ENCODE measurements around the gene JAG1.
A peak's percentile ranks its signal among the peaks of the same experiment; 100 is the strongest.

JAG1 gene

DNA sequence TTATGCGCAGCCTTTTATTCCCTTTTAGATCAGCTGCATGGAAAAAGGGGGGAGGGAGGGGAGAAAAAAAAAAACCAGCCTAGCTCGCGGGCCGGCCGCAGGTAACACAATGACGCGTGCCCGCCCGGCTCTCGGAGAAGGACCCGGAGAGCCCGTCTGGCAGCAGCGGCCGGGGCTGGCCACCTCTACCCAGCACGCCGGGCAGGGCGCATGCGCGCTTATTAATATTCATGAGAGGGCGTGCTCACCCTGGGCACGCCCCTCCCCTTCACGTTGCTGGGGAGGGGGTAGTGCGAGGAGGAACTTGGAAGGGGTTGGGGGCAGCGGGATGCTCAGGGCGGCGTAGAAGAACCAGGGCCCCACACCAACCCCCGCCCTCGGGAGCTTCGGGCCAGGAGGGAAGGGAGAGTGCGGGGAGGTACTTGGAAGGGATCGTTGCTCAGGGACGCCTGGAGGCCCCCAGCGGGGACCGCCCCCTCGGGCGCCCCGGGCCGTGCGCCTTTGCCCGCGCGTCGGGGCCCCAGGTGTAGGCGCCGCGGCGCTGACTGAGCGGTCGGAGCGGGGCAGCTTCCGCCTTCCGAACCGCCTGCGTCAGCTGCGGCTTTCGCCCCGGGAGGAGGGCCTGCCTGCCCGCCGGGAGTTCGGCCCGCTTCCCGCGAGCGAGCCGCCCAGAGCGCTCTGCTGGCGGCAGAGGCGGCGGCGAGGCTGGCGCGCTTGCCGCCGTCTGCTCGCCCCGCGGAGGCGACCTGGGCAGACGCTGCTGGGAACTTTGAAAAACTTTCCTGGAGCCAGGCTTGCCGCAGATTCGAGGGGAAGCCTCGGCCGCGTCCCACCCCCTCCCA is at the start of gene JAG1:
Gene JAG1 (minus strand): TSS at position 158 of the 842 bp plus-strand sequence. CDS start 469 bp downstream, outside the sequence.
- peak; percentile 95 for DNase-seq (ENCODE audit: low spot score)

DNA sequence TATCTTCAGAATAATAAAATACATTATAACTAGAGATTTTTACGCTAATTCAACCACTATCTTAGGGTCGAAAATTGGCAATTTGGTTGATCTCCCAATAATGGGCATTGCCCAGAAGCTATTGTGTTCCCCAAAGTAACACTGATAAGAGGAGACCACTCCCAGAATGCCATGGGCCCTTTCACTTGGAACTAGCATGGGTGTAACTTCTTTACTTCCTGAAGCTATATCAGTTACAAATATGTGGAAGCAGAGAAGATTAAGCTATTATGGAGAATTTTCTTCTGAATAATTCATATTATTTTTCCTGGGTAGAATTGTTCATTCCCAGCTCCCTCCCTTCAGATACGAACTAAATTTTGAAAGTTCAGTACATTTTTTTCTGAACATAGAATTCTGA is 48.2 kb upstream of the JAG1 start:
- no peak for DNase-seq (ENCODE audit: low spot score)

DNA sequence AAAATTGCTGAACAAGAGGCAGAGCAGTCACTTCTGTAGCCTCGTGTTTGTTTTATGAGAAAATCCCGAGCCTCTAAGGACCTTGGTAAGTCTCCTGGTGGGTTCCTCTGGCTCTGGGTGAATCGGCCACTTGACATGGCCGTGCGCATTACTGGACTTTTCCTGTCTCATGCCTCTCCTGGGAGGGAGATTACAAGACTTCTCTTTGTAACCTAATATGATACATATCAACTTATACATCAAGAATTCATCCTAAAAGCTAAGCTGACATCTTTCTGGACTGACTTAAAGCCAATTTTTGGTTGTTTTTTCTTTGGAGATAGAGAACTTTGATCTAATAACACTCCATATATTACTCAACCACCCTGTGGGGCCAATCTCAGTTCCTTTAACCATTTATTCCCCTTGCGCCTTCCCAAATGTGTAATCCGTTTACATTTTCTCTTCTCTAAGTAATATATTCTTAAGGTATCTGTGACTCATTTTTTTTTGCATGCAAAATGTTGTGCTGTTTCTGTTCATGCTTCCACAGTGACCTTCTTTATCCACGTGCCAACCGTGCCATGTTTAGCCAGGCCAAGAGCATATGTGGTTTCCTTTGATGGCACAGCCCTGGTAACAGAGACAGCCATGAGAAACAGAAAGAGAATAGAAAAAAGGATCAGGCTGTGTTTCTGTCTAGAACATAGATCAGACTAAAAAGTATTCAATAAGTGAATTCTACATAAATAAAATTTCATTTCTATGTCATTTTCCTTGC is 47.5 kb upstream of the JAG1 start:
- no peak for DNase-seq (ENCODE audit: low spot score)

DNA sequence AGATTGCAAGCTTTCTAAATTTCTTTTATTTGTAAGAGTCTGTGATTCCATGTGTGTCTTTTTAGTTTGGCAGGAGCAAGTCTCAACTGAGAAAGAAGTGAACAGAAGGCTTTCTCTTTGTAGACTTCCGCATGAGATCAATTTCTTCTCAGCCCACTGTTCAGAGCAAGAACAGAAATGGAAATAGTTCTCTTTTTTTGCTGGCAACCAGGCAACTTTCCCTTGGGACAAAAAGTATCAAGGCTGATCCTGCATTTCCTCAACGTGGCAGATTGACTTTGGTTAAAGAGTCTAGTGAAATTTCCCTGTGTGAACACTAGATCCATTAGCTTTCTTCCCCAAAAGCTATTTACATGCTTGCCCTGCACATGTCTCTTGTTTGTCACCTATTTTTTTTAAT is 46.8 kb upstream of the JAG1 start:
- DNase-seq (ENCODE audit: low spot score) = no peak

DNA sequence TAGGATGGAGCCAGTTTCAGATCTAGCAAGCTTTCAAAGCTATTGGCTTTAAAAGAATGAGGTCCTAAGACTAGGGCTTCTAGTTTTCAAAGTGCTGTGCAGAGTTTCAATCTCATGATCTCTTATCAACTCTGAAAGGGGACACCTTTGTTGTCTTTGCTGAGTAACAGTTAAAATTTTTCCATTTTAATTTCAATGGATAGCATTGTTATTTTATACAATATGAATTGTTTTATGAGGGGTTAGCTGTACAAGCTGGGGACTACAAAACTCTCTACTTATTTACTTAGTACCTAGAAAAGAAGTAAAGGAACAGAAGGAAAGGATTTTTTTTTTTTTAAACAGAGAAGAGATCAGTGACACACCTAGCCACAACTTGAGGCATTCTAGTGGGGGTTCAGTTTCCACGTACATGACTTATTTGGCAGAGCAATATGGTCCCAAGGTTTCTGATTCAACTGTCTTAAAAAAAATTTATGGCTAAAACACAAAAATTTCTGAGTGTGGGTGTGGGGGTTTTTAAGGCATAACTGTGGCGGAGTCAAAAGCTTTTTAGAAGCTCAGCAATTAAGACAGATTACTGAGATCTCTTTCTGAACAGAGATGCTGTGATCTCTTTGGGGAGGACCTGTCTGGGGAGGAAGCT is 46.1 kb upstream of the JAG1 start:
- DNase-seq (ENCODE audit: low spot score) = peak; percentile 31

DNA sequence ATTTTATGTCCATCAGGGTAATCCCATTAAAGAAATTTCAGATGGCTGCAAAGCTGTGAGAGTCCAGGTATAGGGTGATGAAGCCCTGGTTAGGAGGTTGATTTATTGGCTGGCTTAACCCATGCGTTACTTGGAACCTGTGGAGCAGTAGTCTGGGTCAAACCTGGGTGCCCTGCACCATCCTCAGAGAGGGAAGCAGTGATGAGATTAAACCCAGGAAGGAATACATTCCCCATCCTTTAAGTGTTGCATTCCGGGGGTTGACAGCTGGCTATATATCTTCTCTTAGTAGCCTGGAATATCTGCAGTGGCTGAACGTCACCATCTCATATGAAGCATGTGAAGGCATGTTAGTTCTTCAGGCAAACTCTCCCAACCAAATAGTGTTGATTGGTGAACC is 44.9 kb upstream of the JAG1 start:
- DNase-seq (ENCODE audit: low spot score) = no peak

DNA sequence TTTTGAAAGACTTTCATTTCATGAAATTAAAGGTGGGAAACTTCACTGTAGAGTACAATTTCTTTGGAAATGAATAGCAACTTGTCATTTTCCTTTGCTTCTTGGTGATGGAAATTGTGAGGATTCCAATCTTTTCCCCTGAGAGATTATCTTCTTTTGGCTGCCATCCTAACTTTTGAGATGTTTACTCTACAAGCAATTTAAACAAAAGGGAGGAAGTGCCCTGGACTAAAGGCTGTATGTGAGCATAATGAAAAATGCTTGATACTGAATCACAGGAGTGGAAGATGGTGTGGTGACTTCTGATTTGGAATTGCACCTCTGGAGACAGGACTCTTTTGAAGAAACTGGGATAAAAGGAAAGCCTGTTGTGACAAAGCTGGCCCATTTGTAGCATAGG is 43.1 kb upstream of the JAG1 start:
- no peak for DNase-seq (ENCODE audit: low spot score)

DNA sequence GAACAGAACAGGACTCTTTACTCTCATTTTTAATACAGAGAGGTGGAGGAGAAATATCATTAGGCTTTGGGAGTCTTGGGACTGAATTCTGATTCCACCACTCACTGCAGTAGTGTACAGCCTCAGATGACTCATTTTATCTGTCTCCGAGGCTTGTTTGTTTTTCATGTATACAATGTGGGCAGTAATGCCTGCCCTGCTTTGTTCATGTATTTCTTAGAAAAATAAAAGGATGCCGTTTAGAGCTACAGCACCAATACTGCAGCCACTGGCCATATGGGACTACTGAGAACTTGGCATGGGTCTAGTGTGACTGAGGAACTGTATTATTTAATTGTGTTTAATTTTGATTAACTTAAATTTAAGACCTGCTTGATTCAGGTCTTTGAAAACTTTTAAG is 41.2 kb upstream of the JAG1 start:
- peak; percentile 62 for DNase-seq (ENCODE audit: low spot score)

DNA sequence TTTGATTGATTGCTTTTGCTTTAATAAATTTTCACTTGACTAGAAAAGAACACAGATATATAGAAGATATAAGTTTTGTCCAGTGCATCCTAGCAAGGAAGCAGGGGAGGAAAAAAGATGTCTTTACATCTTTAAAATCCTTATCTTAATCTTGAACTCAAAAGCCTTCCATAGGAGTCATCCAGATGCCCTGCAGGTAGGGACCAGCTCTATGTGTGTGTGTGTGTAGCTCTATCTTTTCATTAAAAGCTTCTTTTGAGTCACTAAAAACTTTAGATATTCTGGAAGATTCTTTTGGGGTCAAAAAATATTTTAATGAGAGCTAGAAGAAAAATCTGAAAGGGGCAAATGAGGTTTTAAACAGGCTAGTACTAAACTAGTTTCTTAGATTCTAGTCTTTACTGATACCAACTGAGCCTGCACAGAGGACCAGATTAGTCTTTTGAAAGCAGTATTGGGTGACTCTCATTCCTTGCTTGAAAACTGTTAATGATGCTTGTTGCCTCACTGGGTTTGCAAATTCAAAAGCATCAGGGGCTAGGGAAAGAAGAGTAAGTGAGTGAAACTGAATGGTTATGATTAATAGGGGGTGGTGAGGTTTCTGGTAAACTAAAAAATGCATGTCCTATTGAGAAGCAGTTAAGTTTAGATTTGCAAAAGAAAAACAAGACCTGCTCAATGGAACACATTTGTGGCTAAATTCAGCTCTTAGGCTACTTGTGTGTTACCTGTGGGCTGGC is 40.6 kb upstream of the JAG1 start:
- DNase-seq (ENCODE audit: low spot score) = no peak

DNA sequence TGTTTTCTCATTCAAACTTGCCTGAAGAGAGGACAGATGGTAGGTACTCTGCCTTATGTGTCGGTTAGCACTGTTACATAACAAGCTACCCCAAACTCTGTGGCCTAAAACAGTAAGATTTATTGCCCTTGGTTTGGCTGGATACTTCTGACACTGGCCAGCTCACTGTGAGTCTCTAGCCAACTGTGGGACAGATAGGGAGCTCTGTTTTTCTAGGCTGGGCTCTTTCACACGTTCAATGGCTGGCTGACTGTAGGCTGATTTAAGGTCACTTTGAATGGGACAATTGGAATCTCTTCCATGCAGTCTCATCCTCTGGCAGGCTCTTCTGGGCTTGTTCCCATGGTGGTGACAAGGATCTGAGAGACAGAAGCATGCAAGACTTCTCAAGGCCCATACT is 39.4 kb upstream of the JAG1 start:
- no peak for DNase-seq (ENCODE audit: low spot score)

DNA sequence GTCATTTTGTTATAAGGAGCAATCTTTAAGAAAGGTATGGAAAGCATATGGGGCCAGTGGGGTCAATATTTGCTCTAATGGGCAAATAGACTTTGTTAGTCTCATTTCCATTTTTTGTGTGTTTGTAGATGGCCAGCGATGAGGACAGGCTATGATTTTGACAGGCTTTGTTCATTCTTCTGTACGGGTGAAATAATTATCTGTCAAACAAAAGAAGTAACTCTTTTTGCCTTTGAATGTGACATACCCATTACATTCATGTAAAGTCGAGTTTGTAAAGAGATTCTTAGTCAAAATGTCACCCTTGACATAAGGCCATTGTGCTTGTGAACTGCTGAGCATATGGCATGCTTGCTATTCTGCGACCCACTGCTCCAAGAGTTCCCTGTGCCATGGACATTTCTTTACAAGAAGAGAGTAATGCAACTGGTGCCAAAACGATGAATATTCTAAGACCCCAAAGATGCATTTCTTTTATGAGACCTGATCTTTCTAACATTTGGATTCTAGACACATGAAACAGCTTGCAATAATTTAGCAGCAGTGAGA is 38.2 kb upstream of the JAG1 start:
- no peak for DNase-seq (ENCODE audit: low spot score)

DNA sequence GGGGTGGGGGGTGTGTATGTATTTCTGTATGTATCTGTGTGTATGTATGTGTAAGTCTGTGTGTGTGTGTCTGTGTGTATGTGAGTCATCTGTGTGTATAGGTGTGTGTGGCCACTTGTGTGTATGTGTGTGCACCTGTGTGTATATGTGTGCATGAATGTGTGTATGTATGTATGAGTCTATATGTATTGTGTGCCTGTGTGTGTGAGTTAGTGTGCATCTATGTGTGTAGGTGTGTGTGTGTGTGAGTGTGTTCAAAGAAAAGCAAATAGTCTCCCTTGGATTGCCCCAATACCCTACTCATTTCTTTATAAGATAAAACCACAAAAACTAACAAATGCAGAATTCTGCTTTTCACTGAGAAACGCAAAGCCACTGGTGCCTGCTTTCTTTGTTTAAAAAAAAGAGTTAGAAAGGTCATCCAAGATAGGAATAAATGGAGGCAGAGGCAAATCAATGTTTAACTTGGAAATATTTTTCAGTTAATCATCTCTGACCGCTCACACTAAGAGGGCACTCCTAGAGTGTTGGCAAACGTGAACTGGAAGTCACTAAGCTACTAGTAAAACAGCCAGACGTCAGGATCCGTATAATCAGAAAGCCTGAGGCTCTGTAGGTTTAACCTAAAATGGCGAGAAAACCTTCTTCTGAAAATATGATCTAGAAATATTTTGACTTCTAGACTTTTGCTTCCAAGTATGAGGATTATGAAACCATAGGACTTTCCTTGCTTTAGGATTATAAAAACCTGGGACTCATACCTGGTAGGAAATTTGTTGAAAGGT is 37.4 kb upstream of the JAG1 start:
- peak; percentile 62 for DNase-seq (ENCODE audit: low spot score)

DNA sequence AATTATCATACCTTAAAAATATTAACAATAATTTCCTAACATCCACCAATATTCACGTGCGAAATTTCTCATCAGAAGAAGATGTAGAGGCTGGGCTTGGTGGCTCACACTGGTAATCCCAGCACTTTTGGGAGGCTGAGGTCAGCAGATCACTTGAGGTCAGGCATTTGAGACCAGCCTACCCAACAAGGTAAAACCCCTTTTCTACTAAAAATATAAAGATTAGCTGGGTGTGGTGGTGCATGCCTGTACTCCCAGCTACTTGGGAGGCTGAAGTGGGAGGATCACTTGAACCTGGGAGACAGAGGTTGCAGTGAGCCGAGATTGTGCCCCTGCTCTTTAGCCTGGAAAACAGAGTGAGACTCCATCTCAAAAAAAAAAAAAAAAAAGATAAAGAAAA is 36.1 kb upstream of the JAG1 start:
- no peak for DNase-seq (ENCODE audit: low spot score)

DNA sequence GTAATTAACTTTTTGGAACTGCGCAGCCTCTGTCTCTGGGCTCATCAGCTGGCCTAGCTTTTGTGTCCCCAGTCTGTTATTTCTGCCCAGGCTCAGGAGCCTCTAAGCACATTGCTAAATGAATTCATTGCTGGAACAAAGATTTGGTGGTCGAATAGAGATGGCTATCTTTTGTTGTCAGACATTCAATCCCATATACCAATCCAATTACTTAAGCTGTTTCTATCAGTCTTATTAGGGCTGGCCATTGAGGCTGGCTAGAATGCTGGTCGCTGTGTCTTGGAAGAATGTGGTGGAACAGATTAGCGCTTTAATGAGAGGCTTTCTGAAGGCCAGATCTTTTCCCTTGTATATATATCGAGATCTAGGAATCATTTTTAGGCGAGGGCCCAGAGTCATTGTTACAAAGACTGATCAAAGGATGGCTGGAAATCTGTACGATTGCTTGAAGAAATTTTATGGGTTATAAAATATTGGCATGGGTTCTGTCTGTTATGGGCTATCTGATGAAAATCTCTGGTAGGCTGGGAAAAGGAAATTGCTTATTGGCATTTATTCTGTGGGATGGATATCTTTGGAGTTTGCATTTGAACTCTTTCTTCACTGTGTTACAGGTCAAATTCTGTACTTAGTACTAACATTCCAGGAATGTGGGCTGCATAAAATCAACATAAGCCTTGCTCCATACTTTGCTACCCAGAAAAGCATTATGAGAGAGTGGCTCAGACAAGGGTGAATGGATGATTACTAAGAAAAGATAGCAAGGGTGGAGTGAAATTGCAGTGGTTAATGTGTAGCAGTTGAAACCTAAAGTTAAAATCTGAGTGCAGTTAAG is 34.8 kb upstream of the JAG1 start:
- peak; percentile 64 for DNase-seq (ENCODE audit: low spot score)

DNA sequence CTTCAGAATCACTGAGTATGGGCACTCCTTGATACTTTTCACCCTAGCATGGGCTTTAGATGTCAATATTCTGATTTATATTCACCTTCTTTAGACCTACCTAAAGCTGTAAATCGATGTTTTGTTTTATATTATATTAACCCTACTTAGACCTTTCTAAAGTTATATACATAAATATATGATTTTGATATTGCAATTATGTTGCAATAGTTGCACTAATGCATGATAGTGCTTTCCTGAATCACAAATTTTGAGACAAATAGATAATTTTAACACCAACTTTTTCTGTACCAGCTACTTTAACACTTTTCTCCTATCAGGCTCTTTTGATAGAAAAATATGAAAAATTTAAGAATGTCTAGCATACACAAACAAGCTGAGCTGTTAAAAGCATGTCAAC is 34.0 kb upstream of the JAG1 start:
- DNase-seq (ENCODE audit: low spot score) = no peak

DNA sequence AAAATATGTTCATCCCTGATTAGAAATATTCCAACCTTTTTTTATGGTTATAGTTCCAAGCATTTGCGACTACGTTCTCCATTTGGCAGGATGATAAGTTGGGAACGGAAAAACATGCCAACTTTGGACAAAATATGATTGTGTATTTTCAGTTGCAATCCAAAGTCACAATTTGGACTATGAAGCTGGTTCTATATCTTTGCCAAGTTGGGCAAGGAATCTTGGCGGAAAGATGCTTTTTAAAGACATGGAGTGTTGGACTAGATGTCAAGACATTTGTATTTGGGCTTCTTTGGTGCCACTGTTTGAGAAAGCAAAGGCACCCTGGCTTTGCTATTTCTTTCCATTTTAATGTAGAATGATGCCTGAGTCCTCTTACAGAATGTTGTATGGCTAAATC is 33.3 kb upstream of the JAG1 start:
- DNase-seq (ENCODE audit: low spot score) = no peak

DNA sequence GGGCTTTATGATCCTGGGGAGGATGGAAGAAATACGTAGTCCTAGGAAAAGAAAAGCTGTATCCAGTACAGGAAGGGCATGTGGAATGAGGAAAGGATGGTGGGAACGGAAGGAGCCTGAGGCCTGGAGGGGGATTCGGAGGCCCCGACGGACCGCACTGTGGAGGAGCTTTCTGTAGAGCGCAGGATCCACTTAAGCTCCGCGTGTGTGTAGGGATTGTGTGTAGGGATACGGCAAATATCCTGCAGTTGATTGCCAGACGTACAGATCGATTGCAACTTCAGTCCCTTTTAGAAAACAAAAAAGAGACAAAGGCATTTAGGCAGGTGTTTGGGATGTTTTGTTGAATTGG is 32.6 kb upstream of the JAG1 start:
- DNase-seq (ENCODE audit: low spot score) = no peak

DNA sequence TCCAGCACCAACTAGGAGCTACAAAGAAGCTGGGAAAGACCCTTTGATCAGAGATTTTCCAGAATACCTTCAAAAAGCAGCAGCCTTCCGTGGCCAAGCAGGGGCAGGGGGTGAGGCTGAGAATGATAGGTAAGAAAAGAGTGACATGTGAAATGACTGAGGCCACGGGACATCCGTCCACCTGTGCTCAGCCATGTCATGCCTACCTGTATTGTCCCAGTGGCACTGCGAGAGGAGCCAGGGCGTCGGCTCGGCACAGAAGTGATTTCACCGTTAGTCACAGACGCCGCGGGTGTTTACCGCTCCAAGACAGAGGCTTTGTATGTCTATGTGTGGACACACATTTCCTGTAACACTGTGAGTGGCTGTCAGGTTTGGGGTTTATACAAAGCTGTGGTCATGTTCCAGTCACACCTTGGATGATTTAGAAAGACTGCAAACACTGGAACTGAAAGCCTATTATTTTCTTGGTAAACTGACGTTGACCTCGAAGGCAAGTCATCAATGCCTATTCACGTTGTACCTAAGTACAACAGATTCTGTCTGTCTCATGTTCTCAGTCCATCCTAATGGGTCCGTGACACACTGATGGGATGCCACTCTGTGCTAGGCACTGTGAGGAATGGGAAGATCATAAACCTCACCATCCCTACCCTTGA is 32.1 kb upstream of the JAG1 start:
- DNase-seq (ENCODE audit: low spot score) = peak; percentile 90

DNA sequence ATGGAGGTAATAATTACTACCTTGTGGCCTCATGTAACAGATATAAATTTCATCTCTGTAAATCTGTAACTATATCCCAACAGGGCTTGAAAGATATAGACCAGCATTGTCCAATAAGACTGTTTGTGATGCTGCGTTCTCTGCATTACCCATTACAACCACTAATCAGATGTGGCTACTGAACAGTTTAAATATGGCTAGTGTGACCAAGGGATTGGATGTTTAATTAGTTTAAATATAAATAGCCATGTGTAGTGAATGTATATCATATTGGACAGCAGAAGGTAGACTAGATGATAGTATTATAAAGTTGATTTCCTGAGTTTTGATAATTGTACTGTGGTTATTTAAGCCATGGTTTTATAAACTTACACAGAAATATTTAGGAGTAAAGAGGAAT is 27.8 kb upstream of the JAG1 start:
- DNase-seq (ENCODE audit: low spot score) = no peak

DNA sequence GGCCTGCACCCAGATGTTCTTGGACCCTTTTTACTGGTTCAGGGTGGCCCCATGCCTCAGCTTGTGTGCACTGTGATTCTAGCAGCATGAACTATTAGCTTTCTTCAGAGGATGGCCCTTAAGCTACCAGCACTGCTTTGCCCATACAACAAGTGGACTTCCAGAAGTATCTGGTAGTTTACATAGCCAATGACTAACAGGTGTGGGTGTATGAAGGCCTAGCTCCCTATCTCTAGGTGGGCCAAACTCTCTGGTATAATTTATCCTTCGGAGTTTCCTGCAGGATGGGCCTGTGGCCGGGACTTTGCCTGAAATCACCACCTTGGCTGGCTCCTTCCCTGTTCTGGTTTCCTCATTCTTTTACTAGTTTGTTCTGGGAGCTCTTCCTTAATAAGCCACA is 26.1 kb upstream of the JAG1 start:
- peak; percentile 26 for DNase-seq (ENCODE audit: low spot score)
